Measurements from ENCODE around the gene HMMR.
"Not testable (repeated sequence)": the region's sequence is repeated elsewhere in the genome, so short reads cannot be mapped to it uniquely, and the experiment has no call there.

DNA sequence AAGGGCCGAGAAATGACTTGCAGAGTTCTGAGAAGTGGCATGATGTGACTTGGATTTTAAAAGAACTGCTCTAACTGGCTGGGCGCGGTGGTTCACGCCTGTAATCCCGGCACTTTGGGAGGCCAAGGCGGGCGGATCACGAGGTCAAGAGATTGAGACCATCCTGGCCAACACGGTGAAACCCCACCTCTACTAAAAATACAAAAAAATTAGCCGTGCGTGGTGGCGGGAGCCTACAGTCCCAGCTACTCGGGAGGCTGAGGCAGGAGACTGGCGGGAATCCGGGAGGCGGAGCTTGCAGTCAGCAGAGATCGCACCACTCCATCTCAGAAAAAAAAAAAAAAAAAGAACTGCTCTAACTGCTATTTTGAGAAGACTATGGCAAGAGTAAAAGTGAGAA is 5.0 kb upstream of the HMMR start:
- TF ChIP-seq, protein P1, sequence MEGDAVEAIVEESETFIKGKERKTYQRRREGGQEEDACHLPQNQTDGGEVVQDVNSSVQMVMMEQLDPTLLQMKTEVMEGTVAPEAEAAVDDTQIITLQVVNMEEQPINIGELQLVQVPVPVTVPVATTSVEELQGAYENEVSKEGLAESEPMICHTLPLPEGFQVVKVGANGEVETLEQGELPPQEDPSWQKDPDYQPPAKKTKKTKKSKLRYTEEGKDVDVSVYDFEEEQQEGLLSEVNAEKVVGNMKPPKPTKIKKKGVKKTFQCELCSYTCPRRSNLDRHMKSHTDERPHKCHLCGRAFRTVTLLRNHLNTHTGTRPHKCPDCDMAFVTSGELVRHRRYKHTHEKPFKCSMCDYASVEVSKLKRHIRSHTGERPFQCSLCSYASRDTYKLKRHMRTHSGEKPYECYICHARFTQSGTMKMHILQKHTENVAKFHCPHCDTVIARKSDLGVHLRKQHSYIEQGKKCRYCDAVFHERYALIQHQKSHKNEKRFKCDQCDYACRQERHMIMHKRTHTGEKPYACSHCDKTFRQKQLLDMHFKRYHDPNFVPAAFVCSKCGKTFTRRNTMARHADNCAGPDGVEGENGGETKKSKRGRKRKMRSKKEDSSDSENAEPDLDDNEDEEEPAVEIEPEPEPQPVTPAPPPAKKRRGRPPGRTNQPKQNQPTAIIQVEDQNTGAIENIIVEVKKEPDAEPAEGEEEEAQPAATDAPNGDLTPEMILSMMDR (IDR thresholded peaks at IDR 0.05): not testable (repeated sequence)
- not testable (repeated sequence) for TF ChIP-seq EZH2, EZH2phosphoT487 (IDR thresholded peaks at IDR 0.05)

Data from neural progenitor cell (in vitro differentiated cells).